ENCODE measurements around the gene NAAA. TPM values are rescaled to one million over a fixed set of nuclear protein-coding genes. Genes with fewer than 3 reads are reported as not detected.

The NAAA gene
- 59.8 and 86.5 TPM in 2 replicates for total RNA-seq

DNA sequence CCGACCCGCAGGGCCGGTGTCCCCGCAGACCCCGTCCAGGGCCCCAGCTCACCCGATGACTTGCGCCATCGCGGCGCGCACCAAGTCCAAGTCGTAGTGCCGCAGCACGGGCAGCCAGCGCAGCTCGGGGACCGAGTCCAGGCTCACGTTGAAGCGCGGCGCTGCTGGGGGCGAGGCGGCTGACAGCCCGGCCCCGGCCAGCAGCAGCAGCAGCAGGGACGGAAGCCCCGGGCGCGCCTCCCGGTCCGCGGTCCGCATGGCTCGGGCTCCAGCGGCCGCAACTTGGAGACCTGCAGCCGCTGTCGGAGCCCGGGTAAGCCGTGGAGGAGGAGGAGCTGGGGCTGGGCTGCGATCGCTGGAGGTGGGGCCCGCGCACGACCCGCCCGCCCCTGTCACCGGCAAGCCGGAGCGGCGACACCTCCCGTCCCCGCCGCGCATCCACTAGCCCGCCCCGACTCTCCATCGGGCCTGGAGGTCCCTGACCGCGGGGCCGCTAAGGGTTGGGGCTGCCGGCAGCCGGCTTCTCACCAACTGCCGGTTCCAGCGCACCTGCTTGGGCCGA, at the start of gene NAAA:
NAAA (minus strand) TSS at position 322 of the 562 bp plus-strand sequence; CDS start at position 258, 64 bp downstream.

GRCh38 chr4:75902352-75902751, 38.5 kb downstream of the NAAA start, which contains the start of gene PPEF2:
Gene PPEF2, minus strand, starts transcription at chr4:75902452. Its CDS starts 6,127 bp downstream, at chr4:75896325.

Other genes with a start within 250 kb of the NAAA start
- gene USO1, start 216.4 kb downstream of the NAAA start, total RNA-seq: 47.6 and 52.8 TPM in 2 replicates
- not detected in 2 replicates for gene PPEF2, start 38.6 kb downstream of the NAAA start, total RNA-seq
- 29.4 and 37.2 TPM in 2 replicates for gene SDAD1, start 49.9 kb upstream of the NAAA start, total RNA-seq
- gene CXCL9, start 66.5 kb upstream of the NAAA start, total RNA-seq: not detected in 2 replicates
- 1.5 and 3.6 TPM in 2 replicates for gene CXCL10, start 82.5 kb upstream of the NAAA start, total RNA-seq
- 4.4 and 4.7 TPM in 2 replicates for gene CXCL11, start 95.1 kb upstream of the NAAA start, total RNA-seq
- gene ART3, start 133.7 kb upstream of the NAAA start, total RNA-seq: 0.07 TPM in 1 of 2 replicates, not detected in the other
- gene NUP54, start 207.4 kb upstream of the NAAA start, total RNA-seq: 40.4 and 43.9 TPM in 2 replicates

All from mammary microvascular endothelial cell (primary cell).